OCI-LY3 (cell line): ENCODE results near the gene ARHGEF16.

Experiments used
- CTCF ChIP-seq: fragments of 200-600, 300-600 bp; sonication (generic); IDR thresholded peaks from 2 replicates; pipeline ENCODE4 v1.5.1; 2014; ENCODE audit warnings: antibody characterized with exemption, low read length, low read depth
- EZH2phosphoT487 ChIP-seq: fragments of 200-600 bp; shearing (Covaris generic); IDR thresholded peaks from 2 replicates; pipeline ENCODE4 v1.6.1; 2018; ENCODE audit warnings: antibody characterized with exemption, mixed run types, low read depth

- no peak for TF ChIP-seq CTCF
- no peak for TF ChIP-seq EZH2phosphoT487
These were observed 30.4 kb upstream of the ARHGEF16 start for GRCh38 chr1:3423896-3424611.
